Thoracic aorta (tissue), 2 donors: ENCODE data around the gene PLAU. TPM values are rescaled to one million over a fixed set of nuclear protein-coding genes. Genes with fewer than 3 reads are reported as not detected.
"Not testable (repeated sequence)": the region's sequence is repeated elsewhere in the genome, so short reads cannot be mapped to it uniquely, and the experiment has no call there.

Source experiments
- ATAC-seq: fragments of 150-250 bp; one replicate; pipeline ENCODE4 v1.8.0; 2017; ENCODE audit warnings: low read depth; ENCODE audit not compliant: insufficient number of reproducible peaks, low FRiP score
- DNase-seq: peaks from one replicate; pipeline ENCODE4 v3.0.0-alpha.2; 2020; ENCODE audit warnings: low spot score
- H3K27ac ChIP-seq, 2 donors: fragments of 200-600 bp; sonication (generic); 1 replicate in 1 of 2; 2 replicates in 1 of 2; pipeline ENCODE4 v1.5.1; 2016; ENCODE audit warnings: mild to moderate bottlenecking in 2 of 2, moderate library complexity in 2 of 2
- H3K27me3 ChIP-seq: fragments of 200-600 bp; sonication (generic); replicated peaks from 2 replicates; pipeline ENCODE4 v1.6.0; 2016; ENCODE audit warnings: mild to moderate bottlenecking; ENCODE audit not compliant: insufficient read depth
- H3K36me3 ChIP-seq: fragments of 200-600 bp; sonication (generic); one replicate; pipeline ENCODE4 v1.5.1; 2016
- H3K4me1 ChIP-seq, 2 donors: fragments of 200-600 bp; sonication (generic); 1 replicate in 1 of 2; 2 replicates in 1 of 2; pipeline versions ENCODE4 v1.5.1 to v1.6.0; 2016; ENCODE audit warnings: low read depth in 2 of 2, mild to moderate bottlenecking in 1 of 2; ENCODE audit not compliant: control insufficient read depth in 1 of 2
- H3K4me3 ChIP-seq: fragments of 200-600 bp; sonication (generic); 2 replicates; pipeline ENCODE4 v1.5.1; 2016; ENCODE audit warnings: mild to moderate bottlenecking
- H3K9me3 ChIP-seq: fragments of 200-600 bp; sonication (generic); 2 replicates; pipeline ENCODE4 v1.5.1; 2016
- total RNA-seq, 2 donors: library from RNA; depleted of rRNA; stranded (reverse); fragments of >200 nt; gene quantifications; one replicate each; pipeline versions ENCODE4 v1.1.0 to v1.2.3, GENCODE V29; 2016
- TF ChIP-seq, protein P1 (sequence below): fragments of 200-600 bp; sonication (generic); IDR thresholded peaks from one replicate; pipeline ENCODE4 v1.5.1; 2019; ENCODE audit warnings: antibody characterized with exemption

The PLAU gene
- total RNA-seq, 2 donors from 2014 or later: 8.1 to 100 TPM

DNA sequence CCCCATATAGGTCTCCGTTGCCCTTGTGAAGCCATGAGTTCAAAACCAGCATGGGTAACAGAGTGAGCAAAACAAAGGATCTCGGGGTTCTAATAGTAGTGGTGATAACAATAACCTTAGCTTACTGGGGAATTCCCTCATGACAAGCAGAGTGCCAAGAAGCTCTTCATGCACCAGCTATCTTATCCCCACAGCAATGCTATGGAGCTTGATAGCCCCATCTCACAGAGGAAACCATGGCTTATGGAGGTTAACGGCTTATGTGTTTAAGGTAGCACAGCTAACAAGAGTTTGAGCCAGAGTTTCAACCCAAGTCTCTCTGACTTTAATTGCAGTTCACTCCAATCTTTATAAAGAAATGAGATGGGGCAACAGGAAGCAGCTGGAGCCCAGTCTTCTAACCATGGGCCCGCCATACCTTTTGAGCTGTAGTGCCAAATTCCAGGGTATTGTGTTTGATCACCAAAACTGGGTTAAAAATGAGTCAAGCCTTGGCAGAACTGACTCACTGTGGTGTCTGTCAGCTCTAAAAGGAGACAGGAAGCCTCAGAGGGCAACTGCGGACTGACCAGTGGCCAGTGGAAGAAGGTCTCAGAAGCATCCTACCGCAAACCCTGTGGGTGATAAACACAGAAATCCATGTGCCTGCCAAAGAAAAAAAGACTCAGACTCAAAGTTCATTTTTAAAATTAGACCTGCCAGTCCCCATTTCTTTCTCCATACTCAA lies 16.5 kb upstream of the PLAU start:
- ATAC-seq (no peak), DNase-seq (no peak)
- no peak overlapping the region for H3K27ac ChIP-seq
- TF ChIP-seq, protein P1, sequence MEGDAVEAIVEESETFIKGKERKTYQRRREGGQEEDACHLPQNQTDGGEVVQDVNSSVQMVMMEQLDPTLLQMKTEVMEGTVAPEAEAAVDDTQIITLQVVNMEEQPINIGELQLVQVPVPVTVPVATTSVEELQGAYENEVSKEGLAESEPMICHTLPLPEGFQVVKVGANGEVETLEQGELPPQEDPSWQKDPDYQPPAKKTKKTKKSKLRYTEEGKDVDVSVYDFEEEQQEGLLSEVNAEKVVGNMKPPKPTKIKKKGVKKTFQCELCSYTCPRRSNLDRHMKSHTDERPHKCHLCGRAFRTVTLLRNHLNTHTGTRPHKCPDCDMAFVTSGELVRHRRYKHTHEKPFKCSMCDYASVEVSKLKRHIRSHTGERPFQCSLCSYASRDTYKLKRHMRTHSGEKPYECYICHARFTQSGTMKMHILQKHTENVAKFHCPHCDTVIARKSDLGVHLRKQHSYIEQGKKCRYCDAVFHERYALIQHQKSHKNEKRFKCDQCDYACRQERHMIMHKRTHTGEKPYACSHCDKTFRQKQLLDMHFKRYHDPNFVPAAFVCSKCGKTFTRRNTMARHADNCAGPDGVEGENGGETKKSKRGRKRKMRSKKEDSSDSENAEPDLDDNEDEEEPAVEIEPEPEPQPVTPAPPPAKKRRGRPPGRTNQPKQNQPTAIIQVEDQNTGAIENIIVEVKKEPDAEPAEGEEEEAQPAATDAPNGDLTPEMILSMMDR: no peak
- H3K4me1 ChIP-seq: peaks cover under 1 to 16% of the 10 kb centered on the region in 2 donors
- no peaks in the 10 kb centered on the region for H3K9me3 ChIP-seq
- H3K27me3 ChIP-seq: no peaks in the 10 kb centered on the region
- no peak overlapping the region for H3K4me3 ChIP-seq
- H3K36me3 ChIP-seq: no peaks in the 10 kb centered on the region

DNA sequence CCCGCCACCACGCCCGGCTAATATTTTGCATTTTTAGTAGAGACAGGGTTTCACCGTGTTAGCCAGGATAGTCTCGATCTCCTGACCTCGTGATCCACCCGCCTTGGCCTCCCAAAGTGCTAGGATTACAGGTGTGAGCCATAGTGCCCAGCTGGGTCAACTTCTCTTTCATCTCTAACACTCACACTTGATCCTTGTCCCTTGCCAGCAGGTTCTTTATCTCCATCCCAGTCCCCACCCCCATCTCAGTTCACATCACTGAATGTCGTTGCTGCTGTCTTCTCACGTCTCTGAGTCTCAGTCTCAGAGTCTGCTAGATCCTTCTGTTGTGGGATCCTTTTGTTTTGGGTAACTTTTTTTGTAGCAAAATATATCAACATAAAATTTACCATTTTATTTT lies 15.6 kb upstream of the PLAU start:
- not testable (repeated sequence) for ATAC-seq, H3K9me3 ChIP-seq, H3K27ac ChIP-seq, DNase-seq, H3K36me3 ChIP-seq, H3K4me3 ChIP-seq, H3K27me3 ChIP-seq
- H3K4me1 ChIP-seq: peaks cover 2 to 11% of the 10 kb centered on the region in 2 donors

DNA sequence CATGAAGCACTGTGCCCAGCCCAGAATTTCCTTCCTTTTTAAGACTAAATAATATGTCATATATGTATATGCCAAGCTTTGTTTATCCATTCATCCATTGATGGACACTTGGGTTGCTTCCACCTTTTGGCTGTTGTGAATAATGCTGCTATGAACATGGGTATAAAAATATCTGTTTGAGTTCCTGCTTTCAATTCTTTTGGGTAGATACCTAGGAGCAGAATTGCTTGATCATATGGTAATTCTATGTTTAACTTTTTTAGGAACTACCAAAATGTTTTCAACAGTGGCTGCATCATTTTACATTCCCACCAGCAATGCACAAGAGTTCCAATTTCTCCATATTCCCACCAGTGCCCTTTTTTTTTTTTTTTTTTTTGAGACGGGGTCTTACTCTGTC lies 13.2 kb upstream of the PLAU start:
- H3K27me3 ChIP-seq: no peaks in the 10 kb centered on the region
- no peaks in the 10 kb centered on the region for H3K36me3 ChIP-seq
- ATAC-seq: no peak
- no peak for DNase-seq
- H3K9me3 ChIP-seq: no peaks in the 10 kb centered on the region
- no peak overlapping the region for H3K4me3 ChIP-seq
- peaks cover 2 to 11% of the 10 kb centered on the region in 2 donors for H3K4me1 ChIP-seq
- TF ChIP-seq, protein P1: no peak
- H3K27ac ChIP-seq: no peak overlapping the region

DNA sequence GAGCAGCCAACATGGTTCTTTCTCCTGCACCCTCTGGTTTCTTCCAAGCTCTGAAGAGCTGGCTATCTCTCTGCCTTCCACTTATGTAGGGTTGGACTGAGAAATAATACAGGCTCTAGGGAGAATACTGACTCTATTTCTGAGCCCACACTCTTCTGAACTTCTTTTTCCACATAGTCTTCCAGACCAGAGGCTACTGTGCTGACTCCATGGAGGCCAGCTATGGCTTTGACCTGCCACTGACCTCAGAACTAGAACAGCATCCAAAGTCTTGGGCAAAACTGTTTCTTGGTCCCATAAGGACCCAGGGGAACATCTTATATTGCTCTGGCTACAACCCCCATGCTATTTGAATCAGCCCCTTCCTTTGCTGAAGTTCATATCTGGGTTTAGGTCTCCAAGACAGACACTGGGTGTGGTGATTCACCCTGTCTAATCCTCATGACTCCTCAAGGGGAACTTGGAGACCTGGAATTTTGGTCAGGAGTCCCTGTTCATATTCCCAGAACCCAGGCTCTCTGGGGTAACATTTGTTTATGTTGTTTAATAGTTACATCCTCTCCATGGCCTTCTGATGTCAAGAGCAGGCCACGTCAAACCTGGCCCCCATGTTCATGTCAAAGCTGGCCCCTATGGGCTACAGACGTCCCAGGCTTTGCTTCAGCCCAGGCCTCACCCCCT lies 12.1 kb upstream of the PLAU start:
- H3K36me3 ChIP-seq: no peaks in the 10 kb centered on the region
- peak overlapping the region in 1 of 2 donors; percentile 2 for H3K27ac ChIP-seq
- H3K4me3 ChIP-seq: no peak overlapping the region
- no peaks in the 10 kb centered on the region for H3K27me3 ChIP-seq
- DNase-seq (no peak), ATAC-seq (no peak)
- TF ChIP-seq, protein P1: no peak
- H3K9me3 ChIP-seq: no peaks in the 10 kb centered on the region
- peaks cover 2 to 11% of the 10 kb centered on the region in 2 donors for H3K4me1 ChIP-seq

DNA sequence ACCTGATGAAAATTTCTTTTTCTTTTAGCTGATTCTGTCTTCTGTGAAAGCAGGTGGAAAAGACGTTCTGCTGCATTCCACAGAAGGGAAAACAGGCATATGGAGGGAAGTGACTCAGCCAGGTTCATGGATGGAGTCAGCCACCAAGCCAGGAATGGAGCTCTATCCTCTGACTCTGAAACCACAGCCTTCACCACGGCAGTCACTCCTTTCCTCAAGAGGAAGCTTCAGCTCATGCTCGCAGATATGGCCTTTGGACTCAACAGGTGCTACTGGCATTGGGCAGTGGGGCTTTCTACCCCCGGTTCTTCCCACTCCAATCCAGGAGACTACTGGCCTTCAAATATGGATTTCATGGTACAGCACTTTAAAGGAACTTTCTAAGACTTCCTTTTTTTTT lies 11.5 kb upstream of the PLAU start:
- no peaks in the 10 kb centered on the region for H3K36me3 ChIP-seq
- no peaks in the 10 kb centered on the region for H3K27me3 ChIP-seq
- no peak overlapping the region for H3K4me3 ChIP-seq
- no peaks in the 10 kb centered on the region for H3K9me3 ChIP-seq
- ATAC-seq (no peak), DNase-seq (no peak)
- H3K4me1 ChIP-seq: peaks cover 2 to 11% of the 10 kb centered on the region in 2 donors
- TF ChIP-seq, protein P1: no peak
- no peak overlapping the region for H3K27ac ChIP-seq
